T-cell (primary cell): ENCODE results near the gene SPRY4. TPM values are rescaled to one million over a fixed set of nuclear protein-coding genes. Genes with fewer than 3 reads are reported as not detected.

Experiments
- ATAC-seq, 4 experiments: fragments of 200-7000 bp in 3 of 4; fragments of 150-1000 bp in 1 of 4; cut with Tn5 transposase; replicated peaks in 1 of 4; 1 replicate in 3 of 4; 2 replicates in 1 of 4; pipeline ENCODE4 v1.10.0; 2021; ENCODE audit warnings: moderate library complexity in 3 of 4, mild to moderate bottlenecking in 2 of 4, moderate number of reproducible peaks in 1 of 4
- CTCF ChIA-PET, 2 donors: fragments of 300-600 bp; sonication (Branson Sonifier 250); formaldehyde crosslinking; loops; one replicate each; lab custom pipeline; 2022; ENCODE audit warnings: antibody characterized with exemption in 2 of 2; lab: Charles Lee
- POLR2A ChIA-PET, 2 donors: fragments of 300-600 bp; sonication (Branson Sonifier 250); formaldehyde crosslinking; loops; one replicate each; lab custom pipeline; 2022; ENCODE audit warnings: antibody characterized with exemption in 2 of 2; lab: Charles Lee
- DNase-seq, 35 experiments: peaks; one replicate each; pipeline versions ENCODE4 v3.0.0 to v3.0.0-alpha.2; 2013 to 2023
- H3K27ac ChIP-seq: one replicate; pipeline ENCODE4 v1.5.1; 2013; ENCODE audit warnings: low read length
- H3K27me3 ChIP-seq, 2 experiments: replicated peaks in 1 of 2; 1 replicate in 1 of 2; 2 replicates in 1 of 2; pipeline versions ENCODE4 v1.6.1 to v1.7.0; 2013; ENCODE audit warnings: low read length in 1 of 2, mixed read lengths in 1 of 2; ENCODE audit not compliant: control insufficient read depth in 2 of 2, insufficient read depth in 2 of 2; ENCODE audit errors: extremely low read depth in 1 of 2
- H3K36me3 ChIP-seq, 2 donors: 1 replicate in 1 of 2; 2 replicates in 1 of 2; pipeline versions ENCODE4 v1.6.1 to v1.7.0; 2013; ENCODE audit warnings: low read length in 1 of 2; ENCODE audit not compliant: control insufficient read depth in 2 of 2, insufficient read depth in 1 of 2; ENCODE audit errors: extremely low read depth in 1 of 2
- H3K4me1 ChIP-seq, 2 experiments: 1 replicate in 1 of 2; 2 replicates in 1 of 2; pipeline versions ENCODE4 v1.6.1 to v1.7.0; 2013; ENCODE audit warnings: low read length in 2 of 2, mixed read lengths in 1 of 2; ENCODE audit not compliant: insufficient read depth in 2 of 2, control insufficient read depth in 1 of 2; ENCODE audit errors: extremely low read depth in 1 of 2
- H3K4me3 ChIP-seq, 2 donors: 1 replicate in 1 of 2; 2 replicates in 1 of 2; pipeline versions ENCODE4 v1.5.1 to v1.7.0; 2013; ENCODE audit warnings: mild to moderate bottlenecking in 2 of 2, low read length in 1 of 2, moderate library complexity in 1 of 2; ENCODE audit not compliant: control insufficient read depth in 1 of 2; ENCODE audit errors: extremely low read depth in 1 of 2
- H3K9me3 ChIP-seq: 2 replicates; pipeline ENCODE4 v1.7.0; 2013
- H3K27ac Mint-ChIP-seq, 2 donors: one replicate each; pipeline ENCODE4 v1.8.0; 2020 to 2021; ENCODE audit warnings: mild to moderate bottlenecking in 2 of 2, mixed read lengths in 2 of 2
- H3K27me3 Mint-ChIP-seq, 2 donors: one replicate each; pipeline ENCODE4 v1.8.0; 2021 to 2022; ENCODE audit warnings: mixed read lengths in 2 of 2
- H3K36me3 Mint-ChIP-seq: one replicate; pipeline ENCODE4 v1.8.0; 2021; ENCODE audit warnings: mixed read lengths
- H3K4me1 Mint-ChIP-seq, 3 donors: one replicate each; pipeline ENCODE4 v1.8.0; 2020 to 2022; ENCODE audit warnings: mixed read lengths in 3 of 3, mild to moderate bottlenecking in 1 of 3
- H3K4me3 Mint-ChIP-seq, 3 donors: one replicate each; pipeline ENCODE4 v1.8.0; 2020 to 2022; ENCODE audit warnings: mild to moderate bottlenecking in 3 of 3, mixed read lengths in 3 of 3, moderate library complexity in 3 of 3
- H3K9me3 Mint-ChIP-seq, 3 donors: one replicate each; pipeline ENCODE4 v1.8.0; 2020 to 2022; ENCODE audit warnings: mixed read lengths in 3 of 3
- WGBS: methylation state at CpG from one replicate; pipeline ENCODE4 v1.1.5; 2013; ENCODE audit warnings: missing lambda C conversion rate; ENCODE audit not compliant: insufficient coverage; 5-methylcytosine and 5-hydroxymethylcytosine counted together
- total RNA-seq, 35 experiments: library from RNA in 6 of 35; stranded (reverse) in 6 of 35; fragments of 120-200 nt in 1 of 35; gene quantifications; one replicate each; pipeline versions ENCODE4 v1.2.1 to v1.2.4 and lab custom pipeline; 2013 to 2026

Gene SPRY4
- total RNA-seq, 5 donors from 2014 or later (not counting 1 experiment from before 2014, with no cell fraction given) = 0.10 to 0.57 (median 0.28) TPM; not detected in 1

- Mint-ChIP-seq H3K27ac (no peak overlapping the region), H3K27me3 (no peaks in the 10 kb centered on the region), H3K9me3 (no peaks in the 10 kb centered on the region), H3K36me3 (no peaks in the 10 kb centered on the region), H3K4me1 (peaks cover 5 to 11% (median 9%) of the 10 kb centered on the region in 3 donors), H3K4me3 (no peak overlapping the region)
- Histone ChIP-seq H3K4me3 (no peak overlapping the region), H3K27ac (no peak overlapping the region), H3K27me3 (no peaks in the 10 kb centered on the region), H3K36me3 (no peaks in the 10 kb centered on the region), H3K4me1 (peaks cover 0 to 3% of the 10 kb centered on the region in 2 experiments), H3K9me3 (no peaks in the 10 kb centered on the region)
- no peak for DNase-seq
- POLR2A ChIA-PET = no interaction called here
- no peak for ATAC-seq
- no CpG with 5 or more reads among the region's 6 CpGs for WGBS
- CTCF ChIA-PET = no interaction called here
Measured at GRCh38 chr5:142283304-142283703, 41.5 kb downstream of the SPRY4 start.

DNA sequence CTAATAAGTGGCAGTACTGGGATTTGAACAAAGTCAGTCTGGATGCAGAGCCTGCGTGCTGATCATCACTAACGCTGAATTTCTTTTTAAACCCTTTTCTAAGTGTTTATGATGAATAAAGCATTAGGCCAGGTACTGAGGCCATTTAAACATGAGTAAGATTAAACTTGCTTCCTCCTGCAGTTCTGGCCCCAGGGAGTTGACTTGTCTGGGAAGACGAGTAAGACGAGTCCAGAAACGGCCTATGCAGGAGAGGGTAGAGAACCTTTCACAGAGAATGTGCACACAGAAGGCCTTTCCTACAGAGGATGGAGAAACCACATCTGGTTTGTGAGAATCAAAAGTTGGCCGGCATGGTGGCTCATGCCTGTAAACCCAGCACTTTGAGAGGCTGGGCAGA, 42.9 kb downstream of the SPRY4 start:
- Mint-ChIP-seq H3K27me3 (no peaks in the 10 kb centered on the region), H3K4me3 (no peak overlapping the region), H3K4me1 (no peaks in the 10 kb centered on the region), H3K9me3 (no peaks in the 10 kb centered on the region), H3K27ac (no peak overlapping the region), H3K36me3 (no peaks in the 10 kb centered on the region)
- ATAC-seq (no peak), DNase-seq (no peak)
- CTCF ChIA-PET = no interaction called here
- 92% methylated on average over 3 of the region's 6 CpGs for WGBS
- POLR2A ChIA-PET = no interaction called here
- H3K27me3 ChIP-seq = no peaks in the 10 kb centered on the region
- no peaks in the 10 kb centered on the region for H3K4me1 ChIP-seq
- H3K4me3 ChIP-seq = no peak overlapping the region
- no peaks in the 10 kb centered on the region for H3K36me3 ChIP-seq
- no peaks in the 10 kb centered on the region for H3K9me3 ChIP-seq
- H3K27ac ChIP-seq = no peak overlapping the region

- no peak overlapping the region for H3K27ac ChIP-seq
- ChIA-PET CTCF (interaction anchor here in 1 of 2 donors (0.7 kb wide), 1 partner anchor 22 kb away, joined by 3 read pairs; no protein-coding TSS in a partner anchor), POLR2A (no interaction called here)
- H3K9me3 Mint-ChIP-seq = no peaks in the 10 kb centered on the region
- no peak overlapping the region for H3K4me3 ChIP-seq
- ATAC-seq = no peak
- H3K36me3 ChIP-seq = no peaks in the 10 kb centered on the region
- DNase-seq = no peak
- no peaks in the 10 kb centered on the region for H3K9me3 ChIP-seq
- 88% methylated on average over 4 of the region's 6 CpGs for WGBS
- H3K27me3 Mint-ChIP-seq = no peaks in the 10 kb centered on the region
- H3K4me1 ChIP-seq = no peaks in the 10 kb centered on the region
- no peaks in the 10 kb centered on the region for H3K36me3 Mint-ChIP-seq
- H3K27ac Mint-ChIP-seq = no peak overlapping the region
- no peaks in the 10 kb centered on the region for H3K27me3 ChIP-seq
- H3K4me3 Mint-ChIP-seq = no peak overlapping the region
- H3K4me1 Mint-ChIP-seq = no peaks in the 10 kb centered on the region
Measured at GRCh38 chr5:142281008-142281367, 43.8 kb downstream of the SPRY4 start.

DNA sequence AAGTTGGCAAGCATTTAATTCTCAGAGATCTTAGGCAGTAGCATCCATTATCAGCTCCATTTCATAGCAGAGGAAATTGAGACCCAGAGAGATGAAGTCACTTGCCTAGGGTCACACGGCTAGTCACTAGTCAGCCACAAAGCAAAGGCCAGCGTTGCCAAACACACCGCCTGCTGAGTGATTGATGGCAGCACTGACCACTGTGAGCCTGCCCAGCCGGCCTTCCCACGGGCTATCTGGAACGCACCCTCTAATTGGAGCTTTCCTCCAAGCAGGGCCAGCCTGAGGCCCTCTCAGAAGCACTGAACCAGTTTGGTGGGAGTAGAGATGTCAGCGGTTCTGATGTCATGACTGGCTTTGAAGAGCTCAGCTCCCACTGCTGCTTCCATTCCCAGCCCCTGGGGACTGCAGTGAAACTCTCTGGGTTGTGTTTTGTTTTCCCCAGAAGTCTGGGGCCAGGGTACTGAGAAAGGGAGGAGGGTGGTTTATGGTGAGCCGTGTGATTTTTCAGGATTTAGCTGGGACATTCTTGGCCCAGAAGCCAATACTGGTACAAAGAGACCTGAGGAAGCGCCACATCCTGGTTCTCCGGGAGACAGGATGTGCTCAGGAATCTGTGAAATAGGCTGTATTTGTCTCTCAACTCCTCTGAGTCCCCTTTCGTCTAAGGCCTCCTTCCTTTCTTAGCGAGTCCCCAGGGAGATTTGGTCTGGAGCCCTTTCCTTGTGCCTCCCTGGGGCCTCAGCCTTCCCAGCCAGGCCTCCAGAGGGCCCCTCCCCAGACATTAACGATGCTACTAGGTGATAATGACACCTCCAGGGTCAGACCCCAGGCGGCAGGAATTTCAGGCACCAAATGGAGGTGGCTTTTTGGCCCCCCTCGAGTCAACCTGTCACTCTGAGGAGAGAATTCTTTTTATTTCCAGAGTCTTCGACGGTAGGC, 44.5 kb downstream of the SPRY4 start:
- no peak overlapping the region for H3K4me3 ChIP-seq
- no peaks in the 10 kb centered on the region for H3K4me1 ChIP-seq
- Mint-ChIP-seq H3K27me3 (no peaks in the 10 kb centered on the region), H3K27ac (no peak overlapping the region), H3K4me1 (no peaks in the 10 kb centered on the region), H3K9me3 (no peaks in the 10 kb centered on the region), H3K4me3 (no peak overlapping the region), H3K36me3 (no peaks in the 10 kb centered on the region)
- DNase-seq (no peak), ATAC-seq (no peak)
- ChIA-PET POLR2A (no interaction called here), CTCF (interaction anchor here in 1 of 2 donors (1.1 kb wide), 1 partner anchor 12 kb away, joined by 5 read pairs; no protein-coding TSS in a partner anchor)
- H3K9me3 ChIP-seq = no peaks in the 10 kb centered on the region
- no peaks in the 10 kb centered on the region for H3K27me3 ChIP-seq
- no peaks in the 10 kb centered on the region for H3K36me3 ChIP-seq
- WGBS = 94% methylated on average over 6 of the region's 17 CpGs
- no peak overlapping the region for H3K27ac ChIP-seq

DNA sequence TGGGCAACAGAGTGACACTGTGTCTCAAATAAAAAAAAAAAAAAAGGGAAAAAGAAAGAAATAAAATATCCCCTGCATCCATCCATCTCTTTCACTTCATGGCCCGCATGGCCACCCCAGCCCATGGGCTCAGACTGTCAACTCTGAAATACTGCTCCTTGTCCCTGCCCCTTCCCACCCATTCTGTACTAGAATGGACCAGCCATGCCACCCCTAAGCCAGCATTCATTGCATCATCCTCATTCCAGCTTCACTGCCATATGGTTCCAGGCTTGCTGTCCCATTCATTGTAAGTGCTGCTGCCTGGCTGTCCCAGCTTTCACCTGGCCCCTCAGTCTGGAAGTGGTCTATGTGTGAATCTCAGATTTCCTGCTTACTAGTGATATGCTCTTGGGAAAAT, 46.2 kb downstream of the SPRY4 start:
- H3K27me3 ChIP-seq = no peaks in the 10 kb centered on the region
- CTCF ChIA-PET = no interaction called here
- no peaks in the 10 kb centered on the region for H3K4me1 ChIP-seq
- no peak overlapping the region for H3K27ac ChIP-seq
- Mint-ChIP-seq H3K4me3 (no peak overlapping the region), H3K27me3 (no peaks in the 10 kb centered on the region), H3K4me1 (no peaks in the 10 kb centered on the region), H3K27ac (no peak overlapping the region), H3K36me3 (no peaks in the 10 kb centered on the region), H3K9me3 (no peaks in the 10 kb centered on the region)
- H3K4me3 ChIP-seq = no peak overlapping the region
- no peak for DNase-seq
- WGBS = 100% methylated on average over 1 of the region's 1 CpG
- no peak for ATAC-seq
- no peaks in the 10 kb centered on the region for H3K9me3 ChIP-seq
- no peaks in the 10 kb centered on the region for H3K36me3 ChIP-seq
- POLR2A ChIA-PET = no interaction called here

DNA sequence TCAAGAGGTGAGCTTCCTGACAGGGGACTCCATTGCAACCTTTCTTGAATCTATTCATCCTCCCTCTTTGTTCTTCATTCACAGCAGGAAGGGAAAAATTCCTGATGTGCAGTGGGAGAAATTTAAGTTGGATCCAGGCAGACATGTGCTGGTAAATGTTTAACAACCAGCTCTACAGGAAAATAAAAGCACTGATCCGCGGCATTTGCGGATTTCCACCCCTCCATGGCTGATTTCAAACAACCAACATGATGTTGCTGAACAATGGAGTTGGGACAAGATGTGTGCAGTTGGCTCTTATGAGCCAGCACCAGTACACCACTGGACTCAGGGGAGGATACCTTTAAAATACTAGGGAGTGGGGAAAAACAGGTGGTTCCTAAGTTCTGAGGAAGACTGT, 47.0 kb downstream of the SPRY4 start:
- POLR2A ChIA-PET = no interaction called here
- no peaks in the 10 kb centered on the region for H3K36me3 ChIP-seq
- no peaks in the 10 kb centered on the region for H3K9me3 Mint-ChIP-seq
- H3K4me1 Mint-ChIP-seq = no peaks in the 10 kb centered on the region
- no peak for DNase-seq
- H3K27ac ChIP-seq = no peak overlapping the region
- WGBS = no CpG with 5 or more reads among the region's 3 CpGs
- no peak for ATAC-seq
- no peaks in the 10 kb centered on the region for H3K27me3 Mint-ChIP-seq
- no peak overlapping the region for H3K27ac Mint-ChIP-seq
- H3K4me3 Mint-ChIP-seq = no peak overlapping the region
- no peak overlapping the region for H3K4me3 ChIP-seq
- CTCF ChIA-PET = no interaction called here
- H3K9me3 ChIP-seq = no peaks in the 10 kb centered on the region
- no peaks in the 10 kb centered on the region for H3K4me1 ChIP-seq
- H3K27me3 ChIP-seq = no peaks in the 10 kb centered on the region
- no peaks in the 10 kb centered on the region for H3K36me3 Mint-ChIP-seq
